Neural progenitor cell (in vitro differentiated cells): Measurements from ENCODE around the gene PFDN1. TPM values are rescaled to one million over a fixed set of nuclear protein-coding genes. Genes with fewer than 3 reads are reported as not detected.

ENCODE experiments used
- DNase-seq: peaks from one replicate; pipeline ENCODE4 v3.0.0-alpha.2; 2016; ENCODE audit warnings: low spot score
- H2AFZ ChIP-seq: fragments of 200-600 bp; sonication (generic); replicated peaks from 2 replicates; pipeline ENCODE4 v1.6.1; 2016; ENCODE audit warnings: antibody characterized with exemption
- H3F3A ChIP-seq: fragments of 200-600 bp; sonication (generic); 2 replicates; pipeline ENCODE4 v1.6.1; 2016; ENCODE audit warnings: antibody characterized with exemption, low read depth
- H3K27ac ChIP-seq: fragments of 200-600 bp; sonication (generic); 2 replicates; pipeline ENCODE4 v1.5.1; 2016; ENCODE audit warnings: mild to moderate bottlenecking
- H3K27me3 ChIP-seq: fragments of 200-600 bp; sonication (generic); 2 replicates; pipeline ENCODE4 v1.6.1; 2016; ENCODE audit warnings: mild to moderate bottlenecking, moderate library complexity
- H3K36me3 ChIP-seq: fragments of 200-600 bp; sonication (generic); 2 replicates; pipeline ENCODE4 v1.5.1; 2016
- H3K4me1 ChIP-seq: fragments of 200-600 bp; sonication (generic); 2 replicates; pipeline ENCODE4 v1.6.1; 2016; ENCODE audit warnings: mixed run types
- H3K4me2 ChIP-seq: fragments of 200-600 bp; sonication (generic); 2 replicates; pipeline ENCODE4 v1.6.1; 2016
- H3K4me3 ChIP-seq: fragments of 200-600 bp; sonication (generic); 2 replicates; pipeline ENCODE4 v1.5.1; 2016
- H3K79me2 ChIP-seq: fragments of 200-600 bp; sonication (generic); 2 replicates; pipeline ENCODE4 v1.6.1; 2016; ENCODE audit warnings: low read depth
- H3K9ac ChIP-seq: fragments of 200-600 bp; sonication (generic); 2 replicates; pipeline ENCODE4 v1.6.1; 2016
- H3K9me3 ChIP-seq: fragments of 200-600 bp; sonication (generic); 2 replicates; pipeline ENCODE4 v1.5.1; 2016; ENCODE audit warnings: low read depth
- H4K20me1 ChIP-seq: fragments of 200-600 bp; sonication (generic); 2 replicates; pipeline ENCODE4 v1.6.1; 2016; ENCODE audit warnings: low read depth
- H3K27ac Mint-ChIP-seq: 3 replicates; pipeline ENCODE4 v1.8.0; 2021; ENCODE audit warnings: mixed read lengths
- H3K27me3 Mint-ChIP-seq: 2 replicates; pipeline ENCODE4 v1.8.0; 2022; ENCODE audit warnings: low read depth, mild to moderate bottlenecking, inconsistent platforms, moderate library complexity, mixed read lengths; ENCODE audit not compliant: insufficient read depth
- H3K36me3 Mint-ChIP-seq: 3 replicates; pipeline ENCODE4 v1.8.0; 2021; ENCODE audit warnings: mixed read lengths
- H3K4me1 Mint-ChIP-seq: 3 replicates; pipeline ENCODE4 v1.8.0; 2021; ENCODE audit warnings: mixed read lengths
- H3K4me3 Mint-ChIP-seq: 3 replicates; pipeline ENCODE4 v1.8.0; 2021; ENCODE audit warnings: mild to moderate bottlenecking, moderate library complexity, mixed read lengths
- H3K9me3 Mint-ChIP-seq: 3 replicates; pipeline ENCODE4 v1.8.0; 2020; ENCODE audit warnings: mixed read lengths
- EZH2 ChIP-seq: fragments of 200-600 bp; sonication (generic); IDR thresholded peaks from 2 replicates; pipeline ENCODE4 v1.6.1; 2017; ENCODE audit warnings: antibody characterized with exemption, mild to moderate bottlenecking, moderate library complexity
- EZH2phosphoT487 ChIP-seq: fragments of 200-600 bp; sonication (generic); IDR thresholded peaks from 2 replicates; pipeline ENCODE4 v1.6.1; 2017; ENCODE audit warnings: antibody characterized with exemption
- total RNA-seq: library from RNA; depleted of rRNA; stranded (reverse); fragments of >200 nt; gene quantifications from 2 replicates; pipeline ENCODE4 v1.2.3, GENCODE V29; 2015; ENCODE audit warnings: low replicate concordance
- TF ChIP-seq, protein P1 (sequence below): fragments of 200-600 bp; sonication (generic); IDR thresholded peaks from 2 replicates; pipeline ENCODE4 v1.5.1; 2017; ENCODE audit warnings: antibody characterized with exemption, mild to moderate bottlenecking

The PFDN1 gene
- total RNA-seq, 1 donor from 2014 or later, result 79.8 TPM

DNA sequence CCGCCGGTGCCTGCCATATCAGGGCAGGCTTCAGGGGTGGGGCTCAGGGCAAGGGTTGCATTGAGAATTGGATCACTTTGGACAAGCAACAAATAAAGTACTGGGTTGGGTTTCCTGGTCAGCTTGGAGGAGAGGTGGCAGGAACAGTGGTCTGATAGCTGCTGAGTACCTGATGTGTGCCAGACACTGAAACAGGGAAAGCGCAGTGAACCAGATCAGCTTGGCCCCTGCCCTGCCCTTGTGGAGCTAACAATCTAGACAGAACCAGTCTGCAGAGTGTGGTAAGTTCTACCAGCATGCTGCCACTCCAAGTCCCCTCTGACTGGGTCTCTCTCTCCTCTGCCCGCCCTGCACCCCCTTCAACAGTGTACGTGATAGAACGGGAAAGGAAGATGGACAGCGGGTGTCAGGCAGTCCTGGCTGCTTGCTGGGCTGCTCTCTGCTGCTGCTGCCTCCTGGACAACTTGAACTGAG lies 74.5 kb downstream of the PFDN1 start:
- no peak overlapping the region for H3K4me3 Mint-ChIP-seq
- H3K27ac Mint-ChIP-seq, result no peak overlapping the region
- TF ChIP-seq EZH2phosphoT487 (no peak), EZH2 (no peak)
- TF ChIP-seq, protein P1, sequence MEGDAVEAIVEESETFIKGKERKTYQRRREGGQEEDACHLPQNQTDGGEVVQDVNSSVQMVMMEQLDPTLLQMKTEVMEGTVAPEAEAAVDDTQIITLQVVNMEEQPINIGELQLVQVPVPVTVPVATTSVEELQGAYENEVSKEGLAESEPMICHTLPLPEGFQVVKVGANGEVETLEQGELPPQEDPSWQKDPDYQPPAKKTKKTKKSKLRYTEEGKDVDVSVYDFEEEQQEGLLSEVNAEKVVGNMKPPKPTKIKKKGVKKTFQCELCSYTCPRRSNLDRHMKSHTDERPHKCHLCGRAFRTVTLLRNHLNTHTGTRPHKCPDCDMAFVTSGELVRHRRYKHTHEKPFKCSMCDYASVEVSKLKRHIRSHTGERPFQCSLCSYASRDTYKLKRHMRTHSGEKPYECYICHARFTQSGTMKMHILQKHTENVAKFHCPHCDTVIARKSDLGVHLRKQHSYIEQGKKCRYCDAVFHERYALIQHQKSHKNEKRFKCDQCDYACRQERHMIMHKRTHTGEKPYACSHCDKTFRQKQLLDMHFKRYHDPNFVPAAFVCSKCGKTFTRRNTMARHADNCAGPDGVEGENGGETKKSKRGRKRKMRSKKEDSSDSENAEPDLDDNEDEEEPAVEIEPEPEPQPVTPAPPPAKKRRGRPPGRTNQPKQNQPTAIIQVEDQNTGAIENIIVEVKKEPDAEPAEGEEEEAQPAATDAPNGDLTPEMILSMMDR, result no peak
- Histone ChIP-seq H3K4me1 (no peaks in the 10 kb centered on the region), H4K20me1 (no peaks in the 10 kb centered on the region), H3K27ac (no peak overlapping the region), H3K36me3 (no peaks in the 10 kb centered on the region), H3K4me3 (no peak overlapping the region), H3K79me2 (no peaks in the 10 kb centered on the region), H3F3A (no peaks in the 10 kb centered on the region), H2AFZ (no peak overlapping the region), H3K9me3 (no peaks in the 10 kb centered on the region), H3K4me2 (no peak overlapping the region), H3K9ac (no peak overlapping the region), H3K27me3 (no peaks in the 10 kb centered on the region)
- no peaks in the 10 kb centered on the region for H3K36me3 Mint-ChIP-seq
- no peak for DNase-seq
- peaks cover 4% of the 10 kb centered on the region for H3K4me1 Mint-ChIP-seq
- H3K27me3 Mint-ChIP-seq, result peaks cover 4% of the 10 kb centered on the region
- H3K9me3 Mint-ChIP-seq, result no peaks in the 10 kb centered on the region

DNA sequence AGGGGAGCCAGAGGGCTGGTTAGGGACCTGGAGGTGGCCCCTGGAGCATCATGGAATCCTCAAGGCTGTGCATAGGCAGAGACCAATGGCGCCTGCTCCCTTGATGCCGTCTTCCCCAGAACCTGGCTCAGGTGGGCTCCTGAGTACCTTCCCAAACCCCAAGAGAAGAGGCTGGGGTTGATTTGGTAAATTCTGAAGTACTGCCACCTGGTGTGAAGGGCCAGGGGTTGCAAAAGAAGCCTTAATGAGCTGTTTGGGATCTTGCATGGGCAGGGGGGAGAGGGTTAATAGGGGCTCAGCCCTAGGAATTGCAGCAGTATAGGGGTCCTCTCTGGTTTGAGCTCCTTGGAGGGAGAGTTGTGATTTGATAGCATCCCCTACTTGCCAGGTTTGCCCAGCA lies 75.9 kb downstream of the PFDN1 start:
- TF ChIP-seq EZH2phosphoT487, result no peak
- no peak for TF ChIP-seq EZH2
- TF ChIP-seq, protein P1, result no peak
- Histone ChIP-seq H3K36me3 (no peaks in the 10 kb centered on the region), H3K9ac (no peak overlapping the region), H3K79me2 (no peaks in the 10 kb centered on the region), H3K4me3 (no peak overlapping the region), H3K4me1 (no peaks in the 10 kb centered on the region), H3K4me2 (no peak overlapping the region), H4K20me1 (no peaks in the 10 kb centered on the region), H3K9me3 (no peaks in the 10 kb centered on the region), H3F3A (no peaks in the 10 kb centered on the region), H3K27me3 (no peaks in the 10 kb centered on the region), H2AFZ (no peak overlapping the region), H3K27ac (no peak overlapping the region)
- Mint-ChIP-seq H3K9me3 (no peaks in the 10 kb centered on the region), H3K4me1 (peaks cover 6% of the 10 kb centered on the region), H3K27ac (no peak overlapping the region), H3K4me3 (peak overlapping the region; percentile 59), H3K27me3 (peaks cover 4% of the 10 kb centered on the region), H3K36me3 (no peaks in the 10 kb centered on the region)
- DNase-seq, result no peak

DNA sequence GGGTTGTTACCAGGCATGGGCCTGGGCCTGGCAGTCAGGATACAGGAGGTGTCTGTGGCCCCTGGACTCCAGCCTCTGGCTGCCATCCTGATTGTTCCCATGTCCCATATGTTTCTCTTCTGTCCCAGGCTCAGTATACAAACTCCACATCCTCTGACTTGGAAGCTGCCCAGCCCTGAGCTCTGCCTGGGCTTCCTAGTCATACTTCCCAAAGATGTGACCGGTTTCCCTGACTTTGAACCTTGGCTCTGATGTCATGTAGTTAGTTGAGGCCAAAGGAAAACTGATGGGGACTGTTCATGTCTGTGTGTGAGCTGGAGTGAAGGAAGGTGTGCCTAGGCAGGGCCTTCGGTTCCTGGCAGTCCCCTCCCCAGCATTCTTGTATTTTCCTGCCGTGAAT lies 77.5 kb downstream of the PFDN1 start:
- no peaks in the 10 kb centered on the region for H3K9me3 ChIP-seq
- no peak overlapping the region for H2AFZ ChIP-seq
- H3K27me3 ChIP-seq, result no peaks in the 10 kb centered on the region
- Mint-ChIP-seq H3K27me3 (peaks cover 4% of the 10 kb centered on the region), H3K36me3 (peaks cover 2% of the 10 kb centered on the region), H3K27ac (no peak overlapping the region), H3K4me1 (peaks cover 11% of the 10 kb centered on the region), H3K4me3 (no peak overlapping the region), H3K9me3 (no peaks in the 10 kb centered on the region)
- no peak for TF ChIP-seq EZH2
- no peak for TF ChIP-seq EZH2phosphoT487
- TF ChIP-seq, protein P1, result no peak
- no peak overlapping the region for H3K9ac ChIP-seq
- peaks cover 6% of the 10 kb centered on the region for H3F3A ChIP-seq
- H3K36me3 ChIP-seq, result no peaks in the 10 kb centered on the region
- H3K27ac ChIP-seq, result no peak overlapping the region
- no peaks in the 10 kb centered on the region for H4K20me1 ChIP-seq
- peaks cover 7% of the 10 kb centered on the region for H3K4me1 ChIP-seq
- no peak for DNase-seq
- no peak overlapping the region for H3K4me3 ChIP-seq
- no peaks in the 10 kb centered on the region for H3K79me2 ChIP-seq
- no peak overlapping the region for H3K4me2 ChIP-seq
